Keratinocyte (primary cell): ENCODE results near the gene CPEB2. TPM values are rescaled to one million over a fixed set of nuclear protein-coding genes. Genes with fewer than 3 reads are reported as not detected.

Experiments used
- DNase-seq: peaks from one replicate; pipeline ENCODE4 v3.0.0-alpha.2; 2011; ENCODE audit warnings: low read depth, missing footprints, low spot score
- FAIRE-seq: peaks from 2 replicates; lab custom pipeline; 2011; peaks lifted over from hg19 to GRCh38; lab: Jason Lieb, UNC
- H2AFZ ChIP-seq: 2 replicates; pipeline ENCODE4 v1.6.0; 2012; ENCODE audit warnings: low read length, control low read depth, inconsistent platforms; ENCODE audit not compliant: control insufficient read depth
- H3K27ac ChIP-seq: 2 replicates; pipeline ENCODE4 v1.5.1; 2011; ENCODE audit warnings: low read length; ENCODE audit not compliant: control insufficient read depth, insufficient read depth
- H3K27me3 ChIP-seq: 3 replicates; pipeline ENCODE4 v1.6.0; 2011; ENCODE audit warnings: low read length; ENCODE audit not compliant: control insufficient read depth, insufficient read depth; ENCODE audit errors: extremely low read depth
- H3K36me3 ChIP-seq, 2 experiments: 2 replicates in 1 of 2; 3 replicates in 1 of 2; pipeline ENCODE4 v1.5.1; 2011; ENCODE audit warnings: low read length in 2 of 2, mild to moderate bottlenecking in 1 of 2; ENCODE audit not compliant: control insufficient read depth in 2 of 2, insufficient read depth in 2 of 2; ENCODE audit errors: extremely low read depth in 1 of 2
- H3K4me1 ChIP-seq: 3 replicates; pipeline ENCODE4 v1.5.1; 2011; ENCODE audit warnings: low read length; ENCODE audit not compliant: control insufficient read depth, insufficient read depth; ENCODE audit errors: extremely low read depth
- H3K4me2 ChIP-seq: 3 replicates; pipeline ENCODE4 v1.6.0; 2011; ENCODE audit warnings: low read depth, low read length; ENCODE audit not compliant: control insufficient read depth, insufficient read depth; ENCODE audit errors: extremely low read depth
- H3K4me3 ChIP-seq, 3 experiments: fragments of 200-600 bp in 1 of 3; sonication (generic) in 1 of 3; 2 replicates in 2 of 3; 3 replicates in 1 of 3; pipeline ENCODE4 v1.5.1; 2011 to 2016; ENCODE audit warnings: low read length in 3 of 3, mild to moderate bottlenecking in 3 of 3, control low read depth in 2 of 3, inconsistent platforms in 1 of 3, low read depth in 1 of 3, mixed read lengths in 1 of 3, mixed run types in 1 of 3, moderate library complexity in 1 of 3; ENCODE audit not compliant: control insufficient read depth in 2 of 3, insufficient read depth in 2 of 3; ENCODE audit errors: extremely low read depth in 1 of 3
- H3K79me2 ChIP-seq: 2 replicates; pipeline ENCODE4 v1.6.0; 2012; ENCODE audit warnings: low read length; ENCODE audit not compliant: control insufficient read depth, insufficient read depth
- H3K9ac ChIP-seq: 3 replicates; pipeline ENCODE4 v1.6.0; 2011; ENCODE audit warnings: low read length; ENCODE audit not compliant: control insufficient read depth, insufficient read depth; ENCODE audit errors: extremely low read depth
- H3K9me1 ChIP-seq: 3 replicates; pipeline ENCODE4 v1.6.0; 2011; ENCODE audit warnings: low read length; ENCODE audit not compliant: control insufficient read depth, insufficient read depth; ENCODE audit errors: extremely low read depth
- H3K9me3 ChIP-seq: 2 replicates; pipeline ENCODE4 v1.5.1; 2012; ENCODE audit warnings: low read depth, low read length; ENCODE audit not compliant: control insufficient read depth
- H4K20me1 ChIP-seq: 3 replicates; pipeline ENCODE4 v1.6.0; 2011; ENCODE audit warnings: low read length; ENCODE audit not compliant: control insufficient read depth, insufficient read depth; ENCODE audit errors: extremely low read depth
- CTCF ChIP-seq, 3 experiments: IDR thresholded peaks in 1 of 3; conservative IDR thresholded peaks in 1 of 3; optimal IDR thresholded peaks in 1 of 3; 2 replicates in 2 of 3; 3 replicates in 1 of 3; pipeline versions ENCODE3 to v1.5.1; 2011; ENCODE audit warnings: low read length in 3 of 3, mild to moderate bottlenecking in 3 of 3, moderate library complexity in 2 of 3, control low read depth in 1 of 3, inconsistent platforms in 1 of 3; ENCODE audit not compliant: insufficient read depth in 2 of 3; ENCODE audit errors: extremely low read depth in 1 of 3
- EZH2 ChIP-seq: IDR thresholded peaks from one replicate; pipeline ENCODE4 v1.6.1; 2012; ENCODE audit warnings: inconsistent platforms, mild to moderate bottlenecking, low read length, moderate library complexity
- dilution Hi-C: fragments of 300-500 bp; cut with MboI; formaldehyde crosslinking; loops from one replicate; pipeline ENCODE4 v1.7.0; 2020; ENCODE audit warnings: low sequenced_read_pairs; ENCODE audit not compliant: extremely low pct_ligation_motif_present
- polyA plus RNA-seq, 5 experiments: library from polyadenylated mRNA; depleted of rRNA in 3 of 5; stranded (reverse) in 3 of 5; stranded (forward) in 1 of 5; unstranded in 1 of 5; fragments of >200 nt; gene quantifications; 1 replicate in 1 of 5; 2 replicates in 3 of 5; 3 replicates in 1 of 5; pipeline versions ENCODE4 v1.2.1 to v1.2.3, GENCODE V29; 2011 to 2012; ENCODE audit warnings: missing spikeins in 2 of 5, low read depth in 1 of 5, low replicate concordance in 1 of 5

Gene CPEB2
- polyA plus RNA-seq, 1 donor (not counting 4 experiments of a cell fraction or from before 2014, with no cell fraction given): 15.1 TPM

- Histone ChIP-seq H3K27me3 (no peaks in the 10 kb centered on the region), H3K79me2 (peaks cover 9% of the 10 kb centered on the region), H3K9me1 (no peaks in the 10 kb centered on the region), H3K9ac (no peak overlapping the region), H2AFZ (no peak overlapping the region), H3K9me3 (no peaks in the 10 kb centered on the region), H3K27ac (no peak overlapping the region), H3K4me2 (no peak overlapping the region), H3K4me3 (no peak overlapping the region), H4K20me1 (no peaks in the 10 kb centered on the region), H3K4me1 (peaks cover 28% of the 10 kb centered on the region), H3K36me3 (peaks cover 2 to 6% of the 10 kb centered on the region in 2 experiments)
- DNase-seq (no peak), FAIRE-seq (no peak)
- dilution Hi-C loops: no loop called here
- TF ChIP-seq EZH2 (no peak), CTCF (optimal IDR thresholded peaks at IDR 0.05 in 1 of 3, IDR thresholded peaks at IDR 0.05 in 1 of 3, conservative IDR thresholded peaks at IDR 0.05 in 1 of 3; ENCODE audit: extremely low read depth in 1 of 3, insufficient read depth in 2 of 3, low read length in 3 of 3) (no peak)
Observed at GRCh38 chr4:15037923-15038541, 35.8 kb downstream of the CPEB2 start.

GRCh38 chr4:15040916-15041463 is 38.7 kb downstream of the CPEB2 start:
- Histone ChIP-seq H3K27ac (no peak overlapping the region), H3K36me3 (peaks cover 2 to 3% of the 10 kb centered on the region in 2 experiments), H3K79me2 (peaks cover 2% of the 10 kb centered on the region), H2AFZ (no peak overlapping the region), H3K4me1 (peaks cover 15% of the 10 kb centered on the region), H4K20me1 (no peaks in the 10 kb centered on the region), H3K27me3 (no peaks in the 10 kb centered on the region), H3K9me3 (no peaks in the 10 kb centered on the region), H3K4me2 (no peak overlapping the region), H3K4me3 (no peak overlapping the region), H3K9ac (no peak overlapping the region), H3K9me1 (no peaks in the 10 kb centered on the region)
- FAIRE-seq (peak; percentile 56), DNase-seq (no peak)
- dilution Hi-C loops: no loop called here
- TF ChIP-seq EZH2 (no peak), CTCF (optimal IDR thresholded peaks at IDR 0.05 in 1 of 3, IDR thresholded peaks at IDR 0.05 in 1 of 3, conservative IDR thresholded peaks at IDR 0.05 in 1 of 3; ENCODE audit: extremely low read depth in 1 of 3, insufficient read depth in 2 of 3, low read length in 3 of 3) (no peak)
